ENCODE measurements around the gene FEM1C.
A peak's percentile ranks its signal among the peaks of the same experiment; 100 is the strongest.

Gene FEM1C, protein sequence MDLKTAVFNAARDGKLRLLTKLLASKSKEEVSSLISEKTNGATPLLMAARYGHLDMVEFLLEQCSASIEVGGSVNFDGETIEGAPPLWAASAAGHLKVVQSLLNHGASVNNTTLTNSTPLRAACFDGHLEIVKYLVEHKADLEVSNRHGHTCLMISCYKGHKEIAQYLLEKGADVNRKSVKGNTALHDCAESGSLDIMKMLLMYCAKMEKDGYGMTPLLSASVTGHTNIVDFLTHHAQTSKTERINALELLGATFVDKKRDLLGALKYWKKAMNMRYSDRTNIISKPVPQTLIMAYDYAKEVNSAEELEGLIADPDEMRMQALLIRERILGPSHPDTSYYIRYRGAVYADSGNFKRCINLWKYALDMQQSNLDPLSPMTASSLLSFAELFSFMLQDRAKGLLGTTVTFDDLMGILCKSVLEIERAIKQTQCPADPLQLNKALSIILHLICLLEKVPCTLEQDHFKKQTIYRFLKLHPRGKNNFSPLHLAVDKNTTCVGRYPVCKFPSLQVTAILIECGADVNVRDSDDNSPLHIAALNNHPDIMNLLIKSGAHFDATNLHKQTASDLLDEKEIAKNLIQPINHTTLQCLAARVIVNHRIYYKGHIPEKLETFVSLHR
- 32.1 to 50.7 reads per million in 2 experiments for total RNA-seq

DNA sequence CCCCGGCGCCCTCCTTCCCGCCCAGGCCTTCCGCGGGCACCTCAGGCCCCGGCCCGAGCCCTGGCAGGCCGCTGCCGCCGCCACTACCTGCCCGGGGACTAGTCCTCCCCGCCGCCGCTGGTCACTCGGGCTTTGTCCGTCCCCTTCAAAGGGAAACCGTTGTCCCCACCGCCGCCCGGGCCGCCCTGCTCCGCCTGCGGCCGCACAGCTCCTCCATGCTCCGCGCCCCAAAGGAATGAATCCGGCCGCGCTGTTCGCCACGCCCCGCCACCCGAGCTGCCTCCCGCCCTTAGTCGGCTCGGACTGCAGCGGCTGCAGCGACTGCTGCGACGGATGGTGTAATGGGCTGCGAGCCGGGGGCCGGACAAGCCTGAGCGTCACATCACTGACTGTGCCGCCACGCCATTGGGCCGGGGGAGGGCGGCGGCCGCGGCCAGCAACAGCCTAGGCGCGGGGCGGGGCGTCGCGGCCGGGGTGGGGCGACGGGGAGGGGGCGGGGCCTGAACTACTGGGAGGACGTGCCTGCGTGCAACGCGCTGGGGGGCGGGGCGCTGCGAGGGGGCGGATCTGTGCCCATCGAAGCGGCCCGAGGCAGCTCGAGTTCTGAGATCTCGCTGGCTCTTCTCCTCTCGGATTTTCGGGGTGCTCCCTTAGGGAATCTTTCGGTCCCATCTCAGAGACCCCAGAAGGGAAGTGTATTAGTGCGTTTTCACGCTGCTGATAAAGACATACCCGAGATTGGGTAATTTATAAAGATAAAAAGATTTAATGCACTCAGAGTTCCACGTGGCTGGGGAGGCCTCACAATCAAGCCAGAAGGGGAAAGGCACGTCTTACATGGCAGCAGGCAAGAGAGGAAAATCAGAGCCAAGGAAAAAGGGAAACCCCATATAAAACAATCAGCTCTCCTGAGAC is at the start of gene FEM1C:
Gene FEM1C (minus strand): TSS at position 340 of the 915 bp plus-strand sequence. CDS start 1,282 bp downstream, outside the sequence.
- peak; percentile 96 for DNase-seq (ENCODE audit: low read depth)

DNA sequence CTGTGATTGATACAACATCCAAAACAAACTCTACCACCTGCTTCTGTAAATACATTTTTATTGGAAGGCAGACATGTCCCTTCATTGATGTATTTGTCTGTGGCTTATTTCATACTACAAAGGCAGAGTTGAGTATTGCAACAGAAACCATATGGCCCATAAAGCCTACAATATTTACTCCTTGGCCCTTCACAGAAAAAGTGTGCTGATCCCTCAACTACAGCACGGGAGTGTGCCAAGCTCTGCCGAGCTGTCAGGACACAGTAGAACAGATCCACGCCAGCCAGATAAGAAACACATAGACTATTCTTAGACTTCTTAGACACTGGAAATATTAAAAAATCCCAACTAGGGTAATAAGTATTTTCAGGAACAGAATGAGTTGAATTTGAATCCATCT is 44.5 kb upstream of the FEM1C start:
- DNase-seq (ENCODE audit: low read depth): no peak

GRCh38 chr5:115588640-115589039 is 44.1 kb upstream of the FEM1C start:
- DNase-seq (ENCODE audit: low read depth): no peak

GRCh38 chr5:115586525-115587146 is 42.1 kb upstream of the FEM1C start:
- DNase-seq (ENCODE audit: low read depth): no peak

DNA sequence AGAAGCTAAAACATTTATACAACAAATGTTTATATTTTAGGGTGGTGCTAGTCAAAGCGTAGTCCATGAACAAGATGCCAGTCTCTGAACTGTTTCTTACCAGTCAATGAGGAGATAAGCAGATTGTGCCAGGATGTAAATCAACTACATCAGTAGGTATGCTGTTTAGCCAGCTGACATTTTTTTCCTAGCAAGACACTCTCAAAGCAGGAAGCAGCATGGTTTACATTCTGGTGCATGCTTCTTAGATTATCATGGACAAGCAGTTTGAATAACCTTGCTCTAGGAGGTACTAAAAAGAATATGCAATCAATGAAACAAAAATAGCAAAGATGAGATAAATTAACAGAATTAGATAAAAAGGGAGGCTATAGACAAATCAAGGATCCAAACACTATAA is 40.7 kb upstream of the FEM1C start:
- DNase-seq (ENCODE audit: low read depth): no peak

DNA sequence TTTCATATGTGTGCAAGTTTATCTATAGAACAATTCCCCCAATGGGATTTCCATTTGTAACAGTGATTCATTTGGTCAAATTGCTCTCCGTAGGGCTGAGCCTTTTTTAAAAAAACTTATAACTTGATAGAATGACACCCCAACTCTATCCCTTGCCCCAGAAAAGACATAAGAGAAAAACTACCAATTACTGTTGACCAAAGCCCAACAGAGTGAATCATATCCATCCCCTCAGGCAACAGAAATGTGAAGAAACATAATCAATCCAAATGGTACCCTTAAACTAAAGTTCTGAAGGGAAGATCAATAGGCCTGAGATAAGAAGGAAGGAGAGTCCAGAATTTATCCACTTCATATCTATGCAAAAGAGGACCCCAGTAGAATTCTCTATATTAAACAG is 39.9 kb upstream of the FEM1C start:
- no peak for DNase-seq (ENCODE audit: low read depth)

GRCh38 chr5:115583474-115583873 is 38.9 kb upstream of the FEM1C start:
- DNase-seq (ENCODE audit: low read depth): no peak

GRCh38 chr5:115580941-115581340 is 36.4 kb upstream of the FEM1C start:
- DNase-seq (ENCODE audit: low read depth): no peak

DNA sequence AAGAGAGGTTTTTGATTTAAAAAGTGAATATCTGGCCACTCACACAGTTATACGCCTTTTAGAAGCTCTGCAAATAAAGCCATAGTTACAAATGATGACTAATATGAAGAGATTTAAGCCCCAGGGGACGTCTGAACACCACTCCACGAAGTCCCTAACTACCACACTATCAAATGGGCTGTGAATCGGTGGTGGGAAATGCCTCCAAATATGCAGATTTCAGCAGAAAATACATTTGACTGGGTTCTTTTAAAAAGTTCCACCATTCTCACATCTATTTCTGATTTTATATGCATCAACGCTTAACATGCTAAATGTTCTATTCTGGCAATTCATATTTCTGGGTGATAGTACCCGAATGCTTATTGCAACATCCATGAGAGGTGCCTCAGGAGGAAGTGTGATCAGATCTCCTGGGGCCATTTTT is 35.2 kb upstream of the FEM1C start:
- no peak for DNase-seq (ENCODE audit: low read depth)

DNA sequence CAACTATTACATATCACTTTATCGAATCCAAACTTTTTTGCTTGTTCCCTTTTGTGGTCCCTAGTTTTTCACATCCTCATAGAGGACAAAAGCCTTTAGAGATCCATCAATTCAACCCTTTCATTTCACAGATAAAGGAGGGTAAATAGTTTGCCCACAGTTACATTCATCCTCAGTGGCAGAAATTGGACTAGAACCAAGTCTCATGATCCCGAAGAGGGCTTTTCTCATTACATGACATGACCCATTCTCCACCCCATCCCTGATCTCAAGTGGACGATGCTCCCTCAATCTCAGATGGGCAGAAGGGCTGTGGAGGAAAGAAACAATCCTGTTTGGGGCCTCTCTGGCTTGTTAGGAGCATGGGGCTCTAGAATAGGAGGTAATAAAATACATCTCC is 34.6 kb upstream of the FEM1C start:
- no peak for DNase-seq (ENCODE audit: low read depth)

- no peak for DNase-seq (ENCODE audit: low read depth)
Observed at GRCh38 chr5:115578657-115579056, 34.1 kb upstream of the FEM1C start.

- no peak for DNase-seq (ENCODE audit: low read depth)
Observed at GRCh38 chr5:115577741-115578140, 33.2 kb upstream of the FEM1C start.

- DNase-seq (ENCODE audit: low read depth): no peak
Observed at GRCh38 chr5:115577329-115577728, 32.8 kb upstream of the FEM1C start.

GRCh38 chr5:115575167-115576070 is 30.8 kb upstream of the FEM1C start:
- no peak for DNase-seq (ENCODE audit: low read depth)

- no peak for DNase-seq (ENCODE audit: low read depth)
Observed at GRCh38 chr5:115573133-115573532, 28.6 kb upstream of the FEM1C start.

- no peak for DNase-seq (ENCODE audit: low read depth)
Observed at GRCh38 chr5:115571441-115571878, 26.9 kb upstream of the FEM1C start.

DNA sequence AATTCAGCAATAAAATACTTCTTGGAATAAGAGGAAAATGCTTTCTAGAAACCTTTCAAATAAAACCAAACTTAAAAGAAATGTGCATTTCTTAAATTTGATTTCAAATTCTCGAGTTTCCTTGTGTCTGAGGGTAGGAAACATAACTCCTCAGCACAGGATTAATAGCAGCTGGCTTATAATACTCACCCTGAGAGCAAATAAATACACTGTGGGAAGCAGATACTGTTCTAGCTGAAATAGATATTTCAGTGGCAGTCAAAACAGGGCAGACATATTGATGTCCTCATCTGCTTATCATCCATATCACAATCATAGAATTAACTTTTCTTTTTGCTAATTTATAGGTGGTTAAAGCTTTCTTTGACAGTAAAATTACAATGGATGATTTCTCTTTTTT is 24.1 kb upstream of the FEM1C start:
- no peak for DNase-seq (ENCODE audit: low read depth)

DNA sequence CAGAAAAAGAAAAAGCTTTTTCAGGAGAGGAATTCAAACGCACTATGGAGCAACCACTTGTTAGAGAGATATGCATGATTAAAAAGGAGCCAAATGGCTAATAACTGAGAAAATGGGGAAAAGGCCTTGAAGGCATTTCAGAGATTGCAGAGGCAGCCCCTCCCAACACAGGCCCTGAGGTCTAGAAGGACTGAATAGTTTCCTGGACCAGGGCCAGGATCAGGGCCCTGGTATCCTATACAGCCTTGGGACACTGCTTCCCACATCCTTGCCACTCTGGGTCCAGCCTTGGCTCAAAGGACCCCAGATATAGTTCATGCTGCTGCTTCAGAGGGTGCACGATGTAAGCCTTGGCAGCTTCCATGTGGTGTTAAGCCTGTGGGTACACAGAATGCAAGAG is 20.7 kb upstream of the FEM1C start:
- DNase-seq (ENCODE audit: low read depth): no peak

GRCh38 chr5:115561176-115561575 is 16.6 kb upstream of the FEM1C start:
- DNase-seq (ENCODE audit: low read depth): no peak

- DNase-seq (ENCODE audit: low read depth): no peak
Observed at GRCh38 chr5:115559524-115559923, 14.9 kb upstream of the FEM1C start.

All from T follicular helper cell (primary cell).